Keratinocyte (primary cell): Measurements from ENCODE around the gene B3GNT2.

Source experiments
- EZH2 ChIP-seq: IDR thresholded peaks from one replicate; pipeline ENCODE4 v1.6.1; 2012; ENCODE audit warnings: inconsistent platforms, mild to moderate bottlenecking, low read length, moderate library complexity
- TF ChIP-seq, protein P1 (sequence below), 3 experiments: IDR thresholded peaks in 1 of 3; conservative IDR thresholded peaks in 1 of 3; optimal IDR thresholded peaks in 1 of 3; 2 replicates in 2 of 3; 3 replicates in 1 of 3; pipeline versions ENCODE3 to v1.5.1; 2011; ENCODE audit warnings: low read length in 3 of 3, mild to moderate bottlenecking in 3 of 3, moderate library complexity in 2 of 3, control low read depth in 1 of 3, inconsistent platforms in 1 of 3; ENCODE audit not compliant: insufficient read depth in 2 of 3; ENCODE audit errors: extremely low read depth in 1 of 3

DNA sequence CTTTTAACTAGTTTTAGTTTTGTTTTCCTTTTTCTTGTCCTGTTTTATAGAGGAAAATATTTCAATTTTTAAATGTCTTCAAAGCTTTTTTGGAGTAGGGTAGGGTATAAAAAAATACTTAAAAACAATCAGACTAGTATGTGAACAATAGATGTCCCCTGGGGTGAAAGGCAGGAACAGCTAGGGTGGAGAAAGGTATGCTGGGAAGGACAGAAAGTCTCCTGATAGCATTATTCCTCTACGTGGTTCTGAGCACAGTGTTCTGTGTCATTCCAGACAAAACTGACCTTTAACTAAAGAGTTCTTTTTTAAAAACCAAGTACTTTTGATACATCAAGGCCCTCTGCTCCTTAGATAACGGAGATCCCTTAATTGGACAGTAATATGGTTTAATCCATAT is 32.1 kb upstream of the B3GNT2 start:
- TF ChIP-seq, protein P1, sequence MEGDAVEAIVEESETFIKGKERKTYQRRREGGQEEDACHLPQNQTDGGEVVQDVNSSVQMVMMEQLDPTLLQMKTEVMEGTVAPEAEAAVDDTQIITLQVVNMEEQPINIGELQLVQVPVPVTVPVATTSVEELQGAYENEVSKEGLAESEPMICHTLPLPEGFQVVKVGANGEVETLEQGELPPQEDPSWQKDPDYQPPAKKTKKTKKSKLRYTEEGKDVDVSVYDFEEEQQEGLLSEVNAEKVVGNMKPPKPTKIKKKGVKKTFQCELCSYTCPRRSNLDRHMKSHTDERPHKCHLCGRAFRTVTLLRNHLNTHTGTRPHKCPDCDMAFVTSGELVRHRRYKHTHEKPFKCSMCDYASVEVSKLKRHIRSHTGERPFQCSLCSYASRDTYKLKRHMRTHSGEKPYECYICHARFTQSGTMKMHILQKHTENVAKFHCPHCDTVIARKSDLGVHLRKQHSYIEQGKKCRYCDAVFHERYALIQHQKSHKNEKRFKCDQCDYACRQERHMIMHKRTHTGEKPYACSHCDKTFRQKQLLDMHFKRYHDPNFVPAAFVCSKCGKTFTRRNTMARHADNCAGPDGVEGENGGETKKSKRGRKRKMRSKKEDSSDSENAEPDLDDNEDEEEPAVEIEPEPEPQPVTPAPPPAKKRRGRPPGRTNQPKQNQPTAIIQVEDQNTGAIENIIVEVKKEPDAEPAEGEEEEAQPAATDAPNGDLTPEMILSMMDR (optimal IDR thresholded peaks at IDR 0.05 in 1 of 3, IDR thresholded peaks at IDR 0.05 in 1 of 3, conservative IDR thresholded peaks at IDR 0.05 in 1 of 3; ENCODE audit: extremely low read depth in 1 of 3, insufficient read depth in 2 of 3, low read length in 3 of 3), result no peak
- TF ChIP-seq EZH2, result no peak
